K562 (cell line): Measurements from ENCODE around the gene TAS1R3. TPM values are rescaled to one million over a fixed set of nuclear protein-coding genes. Genes with fewer than 3 reads are reported as not detected.

ENCODE experiments used
- ARID4B ChIP-seq: sonication (generic); formaldehyde crosslinking; IDR thresholded peaks from 2 replicates; pipeline ENCODE4 v1.8.0; 2022; ENCODE audit warnings: mild to moderate bottlenecking, missing genetic modification reagents
- CBX3 ChIP-seq, 2 experiments: IDR thresholded peaks; 1 replicate in 1 of 2; 2 replicates in 1 of 2; pipeline ENCODE4 v1.6.1; 2012; ENCODE audit warnings: inconsistent platforms in 2 of 2, low read length in 2 of 2, borderline replicate concordance in 1 of 2, control low read depth in 1 of 2
- CHD1 ChIP-seq: fragments of 200-600 bp; sonication (generic); IDR thresholded peaks from one replicate; pipeline ENCODE4 v1.6.1; 2012; ENCODE audit warnings: mild to moderate bottlenecking, moderate library complexity, low read length, inconsistent platforms
- CREB1 ChIP-seq, 2 experiments: sonication (generic) in 1 of 2; formaldehyde crosslinking in 1 of 2; IDR thresholded peaks; 2 replicates each; pipeline versions ENCODE4 v1.6.1 to v1.8.0; 2012 to 2022; ENCODE audit warnings: inconsistent platforms in 1 of 2, mild to moderate bottlenecking in 1 of 2, missing genetic modification reagents in 1 of 2, moderate library complexity in 1 of 2
- CREB3L1 ChIP-seq: fragments of 450-650 bp; IDR thresholded peaks from 2 replicates; pipeline ENCODE4 v1.6.1; 2014; ENCODE audit warnings: low read depth, mild to moderate bottlenecking, moderate library complexity, borderline replicate concordance
- HMGXB4 ChIP-seq: sonication (generic); formaldehyde crosslinking; IDR thresholded peaks from 2 replicates; pipeline ENCODE4 v1.8.1; 2023; ENCODE audit warnings: mild to moderate bottlenecking, missing genetic modification reagents
- JUN ChIP-seq, 2 experiments: sonication (generic) in 1 of 2; formaldehyde crosslinking in 1 of 2; IDR thresholded peaks; 2 replicates each; pipeline versions ENCODE4 v1.6.1 to v1.8.0; 2012 to 2022; ENCODE audit warnings: borderline replicate concordance in 2 of 2, mild to moderate bottlenecking in 2 of 2, improper control_type of control experiment in 1 of 2, low read depth in 1 of 2, low read length in 1 of 2, missing genetic modification reagents in 1 of 2
- KLF10 ChIP-seq: fragments of 250-450 bp; sonication (Bioruptor Pico); IDR thresholded peaks from 2 replicates; pipeline ENCODE4 v1.6.1; 2021; ENCODE audit warnings: matching md5 sums
- MXD1 ChIP-seq: fragments of 250-450 bp; sonication (Bioruptor Pico); IDR thresholded peaks from 2 replicates; pipeline ENCODE4 v1.8.0; 2021; ENCODE audit warnings: borderline replicate concordance, mild to moderate bottlenecking, moderate library complexity; ENCODE audit not compliant: poor library complexity, severe bottlenecking
- SIN3A ChIP-seq, 2 experiments: fragments of 150-350 bp in 1 of 2; IDR thresholded peaks; 2 replicates each; pipeline ENCODE4 v1.6.1; 2011 to 2016; ENCODE audit warnings: borderline replicate concordance in 2 of 2, low read depth in 2 of 2, low read length in 2 of 2, mild to moderate bottlenecking in 2 of 2, moderate library complexity in 2 of 2; ENCODE audit not compliant: control insufficient read depth in 1 of 2
- SIRT6 ChIP-seq: IDR thresholded peaks from one replicate; pipeline ENCODE4 v1.6.1; 2012; ENCODE audit warnings: low read depth, mild to moderate bottlenecking, control low read depth, inconsistent platforms, low read length, moderate library complexity
- ZBTB17 ChIP-seq: fragments of 450-650 bp; formaldehyde crosslinking; IDR thresholded peaks from 2 replicates; pipeline ENCODE4 v1.4.0; 2020; ENCODE audit warnings: mild to moderate bottlenecking
- ZBTB7A ChIP-seq: IDR thresholded peaks from 2 replicates; pipeline ENCODE4 v1.6.1; 2011; ENCODE audit warnings: low read depth, mild to moderate bottlenecking, low read length, moderate library complexity, borderline replicate concordance; ENCODE audit not compliant: control insufficient read depth
- ZC3H4 ChIP-seq: sonication (generic); formaldehyde crosslinking; IDR thresholded peaks from 2 replicates; pipeline ENCODE4 v1.9.0; 2021; ENCODE audit warnings: missing genetic modification reagents, borderline replicate concordance
- ZNF121 ChIP-seq: sonication (generic); formaldehyde crosslinking; conservative IDR thresholded peaks from 2 replicates; pipeline ENCODE4 v1.8.0; 2022; ENCODE audit warnings: missing genetic modification reagents
- ZNF217 ChIP-seq: sonication (generic); formaldehyde crosslinking; IDR thresholded peaks from 2 replicates; pipeline ENCODE4 v1.8.0; 2022; ENCODE audit warnings: mild to moderate bottlenecking, missing genetic modification reagents
- ZNF232 ChIP-seq: sonication (generic); formaldehyde crosslinking; IDR thresholded peaks from 2 replicates; pipeline ENCODE4 v1.8.0; 2022; ENCODE audit warnings: mild to moderate bottlenecking, missing genetic modification reagents
- ZNF583 ChIP-seq: fragments of 250-450 bp; sonication (Bioruptor Pico); IDR thresholded peaks from 2 replicates; pipeline ENCODE4 v1.4.0; 2020
- polyA plus RNA-seq, 8 experiments: library from polyadenylated mRNA; depleted of rRNA in 4 of 8; stranded (reverse) in 5 of 8; unstranded in 3 of 8; fragments of >200 nt; fragmentation: Nextera tagmentation in 2 of 8; fragmentation: Illumina TruSeq in 1 of 8; extraction: Ambion mirVana in 2 of 8; extraction: Trizol in 1 of 8; gene quantifications; 2 replicates each; pipeline versions ENCODE4 v1.2.1 to v1.2.3, GENCODE V29; 2011 to 2014; ENCODE audit warnings: inconsistent platforms in 1 of 8, missing spikeins in 1 of 8
- total RNA-seq, 7 experiments: library from RNA; depleted of rRNA in 6 of 7; stranded (reverse); fragments of >200 nt in 6 of 7; fragmentation: Illumina TruSeq in 2 of 7; extraction: Trizol in 2 of 7; gene quantifications; 2 replicates each; pipeline versions ENCODE4 v1.2.1 to v1.2.3, GENCODE V29; 2011 to 2021; ENCODE audit warnings: low replicate concordance in 1 of 7

TAS1R3 gene
- total and polyA plus RNA-seq, 9 of the 15 experiments (the other 6 are each of a cell fraction or from before 2014, with no cell fraction given): 0.07 to 0.13 TPM; not detected in 7

GRCh38 chr1:1308756-1309250 lies 22.3 kb upstream of the TAS1R3 start (continued):
- no peak for TF ChIP-seq CREB1 (IDR thresholded peaks at IDR 0.05)
- TF ChIP-seq CREB1 (CRISPR knock-in tag; IDR thresholded peaks at IDR 0.05): peak; percentile 6; the same call in 1 of the 2 replicates
- 0 out of 2 replicates have a peak, but pooled peaks have one; percentile 36 for TF ChIP-seq ZNF583 (CRISPR knock-in tag)
- TF ChIP-seq KLF10 (CRISPR knock-in tag): no peak
- TF ChIP-seq HMGXB4 (CRISPR knock-in tag): 0 out of 2 replicates have a peak, but pooled peaks have one; percentile 17
- peak; percentile 19; the same call in 1 of the 2 replicates for TF ChIP-seq ZNF232
- no peak for TF ChIP-seq ZNF121 (CRISPR knock-in tag)
- peak; percentile 20 to 84; a peak in 1 of 4 replicates for TF ChIP-seq SIN3A (IDR thresholded peaks at IDR 0.05; ENCODE audit: borderline replicate concordance in 2 of 2, control insufficient read depth in 1 of 2, low read depth in 2 of 2, low read length in 2 of 2)
- TF ChIP-seq ZBTB7A: peak; percentile 43; the same call in 1 of the 2 replicates
- peak; percentile 41; the same call in 1 of the 2 replicates for TF ChIP-seq ZBTB17
- TF ChIP-seq ZC3H4 (CRISPR knock-in tag): peak; percentile 43; the same call in 1 of the 2 replicates
- TF ChIP-seq CREB3L1: no peak
- TF ChIP-seq SIRT6: peak; percentile 53
- no peak for TF ChIP-seq CBX3 (IDR thresholded peaks at IDR 0.05; ENCODE audit: borderline replicate concordance in 1 of 2, low read length in 2 of 2)
- no peak for TF ChIP-seq JUN (IDR thresholded peaks at IDR 0.05; ENCODE audit: borderline replicate concordance, low read depth, low read length)
- TF ChIP-seq JUN (CRISPR knock-in tag; IDR thresholded peaks at IDR 0.05; ENCODE audit: borderline replicate concordance): peak; percentile 18; the same call in 1 of the 2 replicates
- TF ChIP-seq CHD1: peak; percentile 79
- TF ChIP-seq MXD1: peak; percentile 69
- peak; percentile 72; the same call in 1 of the 2 replicates for TF ChIP-seq ARID4B
- TF ChIP-seq ZNF217 (CRISPR knock-in tag): no peak
